ENCODE measurements around the gene WWOX.

The WWOX gene

DNA sequence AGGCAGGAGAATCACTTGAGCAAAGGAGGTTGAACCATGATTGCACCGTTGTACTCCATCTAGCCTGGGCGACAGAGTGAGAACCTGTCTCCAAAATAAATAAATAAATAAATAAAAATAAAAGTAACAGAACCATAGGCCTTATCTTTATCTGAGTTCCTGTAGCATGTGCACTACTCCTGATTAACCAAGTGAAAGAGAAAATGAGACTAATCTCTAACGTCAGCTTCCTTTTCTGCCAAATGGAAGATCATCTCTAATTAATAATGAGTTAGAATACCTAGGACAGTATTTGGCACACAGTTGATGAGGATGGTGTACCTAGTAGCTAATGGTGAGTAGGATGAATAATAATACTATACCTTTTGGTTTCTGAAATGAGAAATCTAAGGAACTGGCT is 520.4 kb downstream of the WWOX start:
- no peak for TF ChIP-seq TAF1 (IDR thresholded peaks at IDR 0.05; ENCODE audit: borderline replicate concordance, insufficient read depth, low read length)
- no peak for TF ChIP-seq SIN3A (IDR thresholded peaks at IDR 0.05; ENCODE audit: borderline replicate concordance, insufficient read depth, low read length)
- TF ChIP-seq FOXP2 (optimal IDR thresholded peaks at IDR 0.05; ENCODE audit: borderline replicate concordance, extremely low read depth, extremely low read length, insufficient read depth), result no peak
- no peak for TF ChIP-seq REST (IDR thresholded peaks at IDR 0.05; ENCODE audit: insufficient read depth in 1 of 2, low read depth in 2 of 2, low read length in 2 of 2)
- TF ChIP-seq POLR2AphosphoS5 (IDR thresholded peaks at IDR 0.05; ENCODE audit: low read depth, low read length), result no peak

- TF ChIP-seq POLR2AphosphoS5 (IDR thresholded peaks at IDR 0.05; ENCODE audit: low read depth, low read length) (no peak), SIN3A (IDR thresholded peaks at IDR 0.05; ENCODE audit: borderline replicate concordance, insufficient read depth, low read length) (no peak), FOXP2 (optimal IDR thresholded peaks at IDR 0.05; ENCODE audit: borderline replicate concordance, extremely low read depth, extremely low read length, insufficient read depth) (no peak), TAF1 (IDR thresholded peaks at IDR 0.05; ENCODE audit: borderline replicate concordance, insufficient read depth, low read length) (no peak), REST (IDR thresholded peaks at IDR 0.05; ENCODE audit: insufficient read depth in 1 of 2, low read depth in 2 of 2, low read length in 2 of 2) (no peak)
Observed at GRCh38 chr16:78620291-78620690, 520.8 kb downstream of the WWOX start.

GRCh38 chr16:78623796-78624195 is 524.3 kb downstream of the WWOX start:
- TF ChIP-seq FOXP2 (optimal IDR thresholded peaks at IDR 0.05; ENCODE audit: borderline replicate concordance, extremely low read depth, extremely low read length, insufficient read depth), result no peak
- no peak for TF ChIP-seq REST (IDR thresholded peaks at IDR 0.05; ENCODE audit: insufficient read depth in 1 of 2, low read depth in 2 of 2, low read length in 2 of 2)
- TF ChIP-seq SIN3A (IDR thresholded peaks at IDR 0.05; ENCODE audit: borderline replicate concordance, insufficient read depth, low read length), result no peak
- TF ChIP-seq TAF1 (IDR thresholded peaks at IDR 0.05; ENCODE audit: borderline replicate concordance, insufficient read depth, low read length), result no peak
- TF ChIP-seq POLR2AphosphoS5 (IDR thresholded peaks at IDR 0.05; ENCODE audit: low read depth, low read length), result no peak

GRCh38 chr16:78624366-78624765 is 524.9 kb downstream of the WWOX start:
- TF ChIP-seq REST (IDR thresholded peaks at IDR 0.05; ENCODE audit: insufficient read depth in 1 of 2, low read depth in 2 of 2, low read length in 2 of 2), result no peak
- TF ChIP-seq SIN3A (IDR thresholded peaks at IDR 0.05; ENCODE audit: borderline replicate concordance, insufficient read depth, low read length), result no peak
- TF ChIP-seq FOXP2 (optimal IDR thresholded peaks at IDR 0.05; ENCODE audit: borderline replicate concordance, extremely low read depth, extremely low read length, insufficient read depth), result no peak
- TF ChIP-seq POLR2AphosphoS5 (IDR thresholded peaks at IDR 0.05; ENCODE audit: low read depth, low read length), result no peak
- no peak for TF ChIP-seq TAF1 (IDR thresholded peaks at IDR 0.05; ENCODE audit: borderline replicate concordance, insufficient read depth, low read length)
